KMS-11 (cell line): ENCODE measurements around the gene PACSIN1.

Experiments used
- H2AFZ ChIP-seq: fragments of 200-600 bp; sonication (generic); 2 replicates; pipeline ENCODE4 v1.6.1; 2016; ENCODE audit warnings: antibody characterized with exemption, mixed run types, low read depth
- H3K27ac ChIP-seq: fragments of 200-600 bp; sonication (generic); 2 replicates; pipeline ENCODE4 v1.6.1; 2016; ENCODE audit warnings: mild to moderate bottlenecking, mixed run types
- H3K27me3 ChIP-seq: fragments of 200-600 bp; sonication (generic); 2 replicates; pipeline ENCODE4 v1.6.1; 2017; ENCODE audit warnings: mild to moderate bottlenecking, low read depth, mixed run types, moderate library complexity; ENCODE audit not compliant: insufficient read depth
- H3K36me3 ChIP-seq: fragments of 200-600 bp; sonication (generic); 2 replicates; pipeline ENCODE4 v1.6.1; 2017; ENCODE audit warnings: mild to moderate bottlenecking, mixed run types; ENCODE audit not compliant: insufficient read depth
- H3K4me1 ChIP-seq: fragments of 200-600 bp; sonication (generic); 2 replicates; pipeline ENCODE4 v1.6.1; 2016; ENCODE audit warnings: mild to moderate bottlenecking, low read depth, mixed run types; ENCODE audit not compliant: poor library complexity, severe bottlenecking
- H3K4me2 ChIP-seq: fragments of 200-600 bp; sonication (generic); 2 replicates; pipeline ENCODE4 v1.7.0; 2016; ENCODE audit warnings: mild to moderate bottlenecking, mixed run types
- H3K4me3 ChIP-seq: fragments of 200-600 bp; sonication (generic); IDR thresholded peaks from 2 replicates; pipeline ENCODE4 v1.6.1; 2017; ENCODE audit warnings: low read depth, low read length, mixed read lengths; ENCODE audit not compliant: insufficient read depth
- H3K79me2 ChIP-seq: fragments of 200-600 bp; sonication (generic); 2 replicates; pipeline ENCODE4 v1.6.1; 2016; ENCODE audit warnings: low read depth, mixed run types; ENCODE audit not compliant: insufficient read depth
- H3K9ac ChIP-seq: fragments of 200-600 bp; sonication (generic); 2 replicates; pipeline ENCODE4 v1.6.1; 2016; ENCODE audit warnings: mild to moderate bottlenecking, mixed run types
- H4K20me1 ChIP-seq: fragments of 200-600 bp; sonication (generic); 2 replicates; pipeline ENCODE4 v1.6.1; 2016; ENCODE audit warnings: mild to moderate bottlenecking, mixed run types; ENCODE audit not compliant: insufficient read depth
- CTCF ChIP-seq: fragments of 200-600 bp; sonication (generic); conservative IDR thresholded peaks from 2 replicates; pipeline ENCODE4 v1.6.1; 2017; ENCODE audit warnings: low read depth, mild to moderate bottlenecking, antibody characterized with exemption, low read length, moderate library complexity, mixed read lengths

PACSIN1 gene

GRCh38 chr6:34556493-34556892, 90.6 kb downstream of the PACSIN1 start:
- Histone ChIP-seq H3K27ac (no peak overlapping the region), H3K4me3 (no peak overlapping the region), H2AFZ (no peak overlapping the region), H3K9ac (no peak overlapping the region), H3K36me3 (no peaks in the 10 kb centered on the region), H3K4me2 (no peak overlapping the region), H4K20me1 (no peaks in the 10 kb centered on the region), H3K4me1 (no peaks in the 10 kb centered on the region), H3K79me2 (no peaks in the 10 kb centered on the region), H3K27me3 (no peaks in the 10 kb centered on the region)
- no peak for TF ChIP-seq CTCF

- Histone ChIP-seq H3K4me3 (no peak overlapping the region), H2AFZ (no peak overlapping the region), H4K20me1 (no peaks in the 10 kb centered on the region), H3K36me3 (no peaks in the 10 kb centered on the region), H3K4me2 (no peak overlapping the region), H3K27me3 (no peaks in the 10 kb centered on the region), H3K79me2 (no peaks in the 10 kb centered on the region), H3K4me1 (no peaks in the 10 kb centered on the region), H3K9ac (no peak overlapping the region), H3K27ac (no peak overlapping the region)
- TF ChIP-seq CTCF: no peak
Observed at GRCh38 chr6:34557228-34557627, 91.4 kb downstream of the PACSIN1 start.

GRCh38 chr6:34558172-34558714, 92.4 kb downstream of the PACSIN1 start:
- no peaks in the 10 kb centered on the region for H4K20me1 ChIP-seq
- no peaks in the 10 kb centered on the region for H3K27me3 ChIP-seq
- H3K4me2 ChIP-seq: no peak overlapping the region
- no peaks in the 10 kb centered on the region for H3K79me2 ChIP-seq
- H3K36me3 ChIP-seq: no peaks in the 10 kb centered on the region
- H2AFZ ChIP-seq: no peak overlapping the region
- H3K4me3 ChIP-seq: no peak overlapping the region
- no peak overlapping the region for H3K9ac ChIP-seq
- TF ChIP-seq CTCF: no peak
- H3K27ac ChIP-seq: no peak overlapping the region
- no peaks in the 10 kb centered on the region for H3K4me1 ChIP-seq

GRCh38 chr6:34559651-34560365, 93.9 kb downstream of the PACSIN1 start:
- Histone ChIP-seq H3K27ac (no peak overlapping the region), H2AFZ (no peak overlapping the region), H3K4me1 (no peaks in the 10 kb centered on the region), H3K4me3 (no peak overlapping the region), H3K36me3 (no peaks in the 10 kb centered on the region), H3K9ac (no peak overlapping the region), H4K20me1 (no peaks in the 10 kb centered on the region), H3K4me2 (no peak overlapping the region), H3K27me3 (no peaks in the 10 kb centered on the region), H3K79me2 (no peaks in the 10 kb centered on the region)
- no peak for TF ChIP-seq CTCF
